Upper lobe of left lung (tissue), 4 donors: Measurements from ENCODE around the gene SGTA.

ENCODE experiments used
- POLR2AphosphoS5 ChIP-seq, 2 donors: sonication (generic); formaldehyde crosslinking; IDR thresholded peaks; one replicate each; pipeline ENCODE4 v1.5.1; 2017; ENCODE audit warnings: antibody characterized with exemption in 2 of 2
- TF ChIP-seq, protein P1 (sequence below), 6 experiments: fragments of 450-650 bp in 4 of 6; fragments of 200-600 bp in 2 of 6; sonication (generic) in 2 of 6; IDR thresholded peaks; one replicate each; pipeline ENCODE4 v1.5.1; 2016 to 2019; ENCODE audit warnings: antibody characterized with exemption in 6 of 6

- no peak for TF ChIP-seq POLR2AphosphoS5 (IDR thresholded peaks at IDR 0.05)
- TF ChIP-seq, protein P1, sequence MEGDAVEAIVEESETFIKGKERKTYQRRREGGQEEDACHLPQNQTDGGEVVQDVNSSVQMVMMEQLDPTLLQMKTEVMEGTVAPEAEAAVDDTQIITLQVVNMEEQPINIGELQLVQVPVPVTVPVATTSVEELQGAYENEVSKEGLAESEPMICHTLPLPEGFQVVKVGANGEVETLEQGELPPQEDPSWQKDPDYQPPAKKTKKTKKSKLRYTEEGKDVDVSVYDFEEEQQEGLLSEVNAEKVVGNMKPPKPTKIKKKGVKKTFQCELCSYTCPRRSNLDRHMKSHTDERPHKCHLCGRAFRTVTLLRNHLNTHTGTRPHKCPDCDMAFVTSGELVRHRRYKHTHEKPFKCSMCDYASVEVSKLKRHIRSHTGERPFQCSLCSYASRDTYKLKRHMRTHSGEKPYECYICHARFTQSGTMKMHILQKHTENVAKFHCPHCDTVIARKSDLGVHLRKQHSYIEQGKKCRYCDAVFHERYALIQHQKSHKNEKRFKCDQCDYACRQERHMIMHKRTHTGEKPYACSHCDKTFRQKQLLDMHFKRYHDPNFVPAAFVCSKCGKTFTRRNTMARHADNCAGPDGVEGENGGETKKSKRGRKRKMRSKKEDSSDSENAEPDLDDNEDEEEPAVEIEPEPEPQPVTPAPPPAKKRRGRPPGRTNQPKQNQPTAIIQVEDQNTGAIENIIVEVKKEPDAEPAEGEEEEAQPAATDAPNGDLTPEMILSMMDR (IDR thresholded peaks at IDR 0.05), result no peak
These were observed 41.1 kb upstream of the SGTA start for GRCh38 chr19:2824129-2824528.
